K562 (cell line): ENCODE data around the gene OPRL1. TPM values are rescaled to one million over a fixed set of nuclear protein-coding genes. Genes with fewer than 3 reads are reported as not detected.

Experiments used
- FOXA1 ChIP-seq: fragments of 450-650 bp; IDR thresholded peaks from 2 replicates; pipeline ENCODE4 v1.6.1; 2016; ENCODE audit warnings: mild to moderate bottlenecking, borderline replicate concordance
- KDM2B ChIP-seq: fragments of 250-450 bp; sonication (Bioruptor Pico); IDR thresholded peaks from 2 replicates; pipeline ENCODE4 v1.8.0; 2021; ENCODE audit warnings: mild to moderate bottlenecking, moderate library complexity
- NCOA2 ChIP-seq, 2 experiments: fragments of 450-650 bp; IDR thresholded peaks; 2 replicates each; pipeline ENCODE4 v1.6.1; 2018; ENCODE audit warnings: mild to moderate bottlenecking in 2 of 2, moderate library complexity in 1 of 2; ENCODE audit not compliant: partially characterized antibody in 2 of 2
- NELFE ChIP-seq: IDR thresholded peaks from 2 replicates; pipeline ENCODE4 v1.6.1; 2011; ENCODE audit warnings: mild to moderate bottlenecking; ENCODE audit not compliant: insufficient read depth, insufficient read length
- SAFB ChIP-seq: fragments of 200-400 bp; formaldehyde crosslinking; IDR thresholded peaks from 2 replicates; pipeline ENCODE4 v1.6.1; 2017; ENCODE audit warnings: low read depth, low read length, borderline replicate concordance
- STAT5B ChIP-seq: fragments of 250-450 bp; sonication (Bioruptor Pico); IDR thresholded peaks from 2 replicates; pipeline ENCODE4 v1.8.0; 2021; ENCODE audit warnings: mild to moderate bottlenecking, inconsistent platforms
- ZNF668 ChIP-seq: fragments of 250-450 bp; sonication (Bioruptor Pico); IDR thresholded peaks from 2 replicates; pipeline ENCODE4 v1.8.0; 2022; ENCODE audit warnings: mild to moderate bottlenecking, inconsistent platforms
- polyA plus RNA-seq, 8 experiments: library from polyadenylated mRNA; depleted of rRNA in 4 of 8; stranded (reverse) in 5 of 8; unstranded in 3 of 8; fragments of >200 nt; fragmentation: Nextera tagmentation in 2 of 8; fragmentation: Illumina TruSeq in 1 of 8; extraction: Ambion mirVana in 2 of 8; extraction: Trizol in 1 of 8; gene quantifications; 2 replicates each; pipeline versions ENCODE4 v1.2.1 to v1.2.3, GENCODE V29; 2011 to 2014; ENCODE audit warnings: inconsistent platforms in 1 of 8, missing spikeins in 1 of 8
- total RNA-seq, 7 experiments: library from RNA; depleted of rRNA in 6 of 7; stranded (reverse); fragments of >200 nt in 6 of 7; fragmentation: Illumina TruSeq in 2 of 7; extraction: Trizol in 2 of 7; gene quantifications; 2 replicates each; pipeline versions ENCODE4 v1.2.1 to v1.2.3, GENCODE V29; 2011 to 2021; ENCODE audit warnings: low replicate concordance in 1 of 7
- TF ChIP-seq, protein P1 (sequence below): fragments of 450-650 bp; formaldehyde crosslinking; IDR thresholded peaks from 2 replicates; pipeline ENCODE4 v1.4.0; 2022; ENCODE audit warnings: missing genetic modification characterization
- TF ChIP-seq, protein P2 (sequence below): fragments of 250-450 bp; sonication (Bioruptor Pico); IDR thresholded peaks from 2 replicates; pipeline ENCODE4 v1.8.0; 2022; ENCODE audit warnings: moderate library complexity, mild to moderate bottlenecking, inconsistent platforms
- TF ChIP-seq, protein P3 (sequence below): fragments of 250-450 bp; sonication (Bioruptor Pico); IDR thresholded peaks from 2 replicates; pipeline ENCODE4 v1.5.0; 2021
- TF ChIP-seq, protein P4 (sequence below): fragments of 200-800 bp; sonication (Bioruptor generic); IDR thresholded peaks from 2 replicates; pipeline ENCODE4 v1.6.1; 2017; ENCODE audit warnings: missing genetic modification characterization, missing compliant biosample characterization
- TF ChIP-seq, protein P5 (sequence below), 2 experiments: fragments of 150-350 bp in 1 of 2; IDR thresholded peaks; 2 replicates each; pipeline ENCODE4 v1.6.1; 2012 to 2016; ENCODE audit warnings: low read depth in 2 of 2, low read length in 2 of 2, mild to moderate bottlenecking in 1 of 2, moderate library complexity in 1 of 2
- TF ChIP-seq, protein P6 (sequence below): fragments of 450-650 bp; formaldehyde crosslinking; IDR thresholded peaks from 2 replicates; pipeline ENCODE4 v1.4.0; 2020; ENCODE audit warnings: mild to moderate bottlenecking, moderate library complexity
- TF ChIP-seq, protein P7 (sequence below): sonication (generic); formaldehyde crosslinking; IDR thresholded peaks from 2 replicates; pipeline ENCODE4 v1.8.1; 2022; ENCODE audit warnings: missing genetic modification reagents

Gene OPRL1
- total and polyA plus RNA-seq, 9 of the 15 experiments (the other 6 are each of a cell fraction or from before 2014, with no cell fraction given) = 0.06 to 0.33 (median 0.11) TPM; not detected in 2

DNA sequence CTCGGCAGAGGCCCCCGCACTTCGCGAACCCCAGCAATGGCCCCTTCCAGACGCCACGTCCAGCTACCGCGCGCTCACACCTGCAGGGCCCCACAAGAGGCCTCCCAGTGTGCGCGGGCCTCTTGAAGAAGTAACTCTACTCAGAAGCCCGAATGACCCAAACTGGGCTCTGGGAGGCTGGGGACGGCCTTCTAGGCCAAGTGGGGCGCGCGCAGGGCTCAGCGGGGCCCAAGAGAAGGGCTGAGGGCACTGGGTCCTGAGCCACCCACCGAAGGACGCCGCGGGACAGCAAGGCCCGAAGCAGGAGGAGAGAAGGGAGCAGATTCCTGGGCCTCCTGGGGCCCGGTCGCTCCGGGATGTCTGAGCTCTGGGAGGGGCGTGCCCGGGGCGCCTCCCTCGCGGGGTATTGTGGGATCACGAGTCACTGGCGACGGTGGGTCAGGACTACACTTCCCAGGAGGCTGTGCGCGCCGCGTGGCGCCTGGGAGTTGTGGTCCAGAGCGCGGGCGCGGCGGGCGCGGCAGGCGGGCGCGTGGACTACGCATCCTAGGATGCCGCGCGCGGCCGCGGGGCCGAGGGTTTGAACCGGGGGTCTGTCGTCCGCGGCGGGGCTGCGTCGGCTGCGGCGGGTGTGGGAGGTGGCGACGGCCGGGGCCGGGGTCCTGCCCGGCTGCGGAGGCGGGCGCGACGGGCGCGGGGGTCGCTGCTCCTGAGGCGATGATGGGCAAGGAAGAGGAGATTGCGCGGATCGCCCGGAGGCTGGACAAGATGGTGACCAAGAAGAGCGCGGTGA lies 17.1 kb upstream of the OPRL1 start, which contains the start of gene TCEA2 (continued):
- TF ChIP-seq, protein P1, sequence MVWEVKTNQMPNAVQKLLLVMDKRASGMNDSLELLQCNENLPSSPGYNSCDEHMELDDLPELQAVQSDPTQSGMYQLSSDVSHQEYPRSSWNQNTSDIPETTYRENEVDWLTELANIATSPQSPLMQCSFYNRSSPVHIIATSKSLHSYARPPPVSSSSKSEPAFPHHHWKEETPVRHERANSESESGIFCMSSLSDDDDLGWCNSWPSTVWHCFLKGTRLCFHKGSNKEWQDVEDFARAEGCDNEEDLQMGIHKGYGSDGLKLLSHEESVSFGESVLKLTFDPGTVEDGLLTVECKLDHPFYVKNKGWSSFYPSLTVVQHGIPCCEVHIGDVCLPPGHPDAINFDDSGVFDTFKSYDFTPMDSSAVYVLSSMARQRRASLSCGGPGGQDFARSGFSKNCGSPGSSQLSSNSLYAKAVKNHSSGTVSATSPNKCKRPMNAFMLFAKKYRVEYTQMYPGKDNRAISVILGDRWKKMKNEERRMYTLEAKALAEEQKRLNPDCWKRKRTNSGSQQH = no peak
- TF ChIP-seq, protein P2, sequence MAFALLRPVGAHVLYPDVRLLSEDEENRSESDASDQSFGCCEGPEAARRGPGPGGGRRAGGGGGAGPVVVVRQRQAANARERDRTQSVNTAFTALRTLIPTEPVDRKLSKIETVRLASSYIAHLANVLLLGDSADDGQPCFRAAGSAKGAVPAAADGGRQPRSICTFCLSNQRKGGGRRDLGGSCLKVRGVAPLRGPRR (CRISPR knock-in tag) = no peak
- no peak for TF ChIP-seq SAFB
- TF ChIP-seq, protein P3, sequence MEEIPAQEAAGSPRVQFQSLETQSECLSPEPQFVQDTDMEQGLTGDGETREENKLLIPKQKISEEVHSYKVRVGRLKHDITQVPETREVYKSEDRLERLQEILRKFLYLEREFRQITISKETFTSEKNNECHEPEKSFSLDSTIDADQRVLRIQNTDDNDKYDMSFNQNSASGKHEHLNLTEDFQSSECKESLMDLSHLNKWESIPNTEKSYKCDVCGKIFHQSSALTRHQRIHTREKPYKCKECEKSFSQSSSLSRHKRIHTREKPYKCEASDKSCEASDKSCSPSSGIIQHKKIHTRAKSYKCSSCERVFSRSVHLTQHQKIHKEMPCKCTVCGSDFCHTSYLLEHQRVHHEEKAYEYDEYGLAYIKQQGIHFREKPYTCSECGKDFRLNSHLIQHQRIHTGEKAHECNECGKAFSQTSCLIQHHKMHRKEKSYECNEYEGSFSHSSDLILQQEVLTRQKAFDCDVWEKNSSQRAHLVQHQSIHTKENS (CRISPR knock-in tag) = no peak
- TF ChIP-seq, protein P4, sequence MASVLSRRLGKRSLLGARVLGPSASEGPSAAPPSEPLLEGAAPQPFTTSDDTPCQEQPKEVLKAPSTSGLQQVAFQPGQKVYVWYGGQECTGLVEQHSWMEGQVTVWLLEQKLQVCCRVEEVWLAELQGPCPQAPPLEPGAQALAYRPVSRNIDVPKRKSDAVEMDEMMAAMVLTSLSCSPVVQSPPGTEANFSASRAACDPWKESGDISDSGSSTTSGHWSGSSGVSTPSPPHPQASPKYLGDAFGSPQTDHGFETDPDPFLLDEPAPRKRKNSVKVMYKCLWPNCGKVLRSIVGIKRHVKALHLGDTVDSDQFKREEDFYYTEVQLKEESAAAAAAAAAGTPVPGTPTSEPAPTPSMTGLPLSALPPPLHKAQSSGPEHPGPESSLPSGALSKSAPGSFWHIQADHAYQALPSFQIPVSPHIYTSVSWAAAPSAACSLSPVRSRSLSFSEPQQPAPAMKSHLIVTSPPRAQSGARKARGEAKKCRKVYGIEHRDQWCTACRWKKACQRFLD (CRISPR knock-in tag) = peak; percentile 98
- no peak for TF ChIP-seq STAT5B
- TF ChIP-seq FOXA1 = no peak
- TF ChIP-seq NELFE = no peak
- no peak for TF ChIP-seq ZNF668
- TF ChIP-seq, protein P5, sequence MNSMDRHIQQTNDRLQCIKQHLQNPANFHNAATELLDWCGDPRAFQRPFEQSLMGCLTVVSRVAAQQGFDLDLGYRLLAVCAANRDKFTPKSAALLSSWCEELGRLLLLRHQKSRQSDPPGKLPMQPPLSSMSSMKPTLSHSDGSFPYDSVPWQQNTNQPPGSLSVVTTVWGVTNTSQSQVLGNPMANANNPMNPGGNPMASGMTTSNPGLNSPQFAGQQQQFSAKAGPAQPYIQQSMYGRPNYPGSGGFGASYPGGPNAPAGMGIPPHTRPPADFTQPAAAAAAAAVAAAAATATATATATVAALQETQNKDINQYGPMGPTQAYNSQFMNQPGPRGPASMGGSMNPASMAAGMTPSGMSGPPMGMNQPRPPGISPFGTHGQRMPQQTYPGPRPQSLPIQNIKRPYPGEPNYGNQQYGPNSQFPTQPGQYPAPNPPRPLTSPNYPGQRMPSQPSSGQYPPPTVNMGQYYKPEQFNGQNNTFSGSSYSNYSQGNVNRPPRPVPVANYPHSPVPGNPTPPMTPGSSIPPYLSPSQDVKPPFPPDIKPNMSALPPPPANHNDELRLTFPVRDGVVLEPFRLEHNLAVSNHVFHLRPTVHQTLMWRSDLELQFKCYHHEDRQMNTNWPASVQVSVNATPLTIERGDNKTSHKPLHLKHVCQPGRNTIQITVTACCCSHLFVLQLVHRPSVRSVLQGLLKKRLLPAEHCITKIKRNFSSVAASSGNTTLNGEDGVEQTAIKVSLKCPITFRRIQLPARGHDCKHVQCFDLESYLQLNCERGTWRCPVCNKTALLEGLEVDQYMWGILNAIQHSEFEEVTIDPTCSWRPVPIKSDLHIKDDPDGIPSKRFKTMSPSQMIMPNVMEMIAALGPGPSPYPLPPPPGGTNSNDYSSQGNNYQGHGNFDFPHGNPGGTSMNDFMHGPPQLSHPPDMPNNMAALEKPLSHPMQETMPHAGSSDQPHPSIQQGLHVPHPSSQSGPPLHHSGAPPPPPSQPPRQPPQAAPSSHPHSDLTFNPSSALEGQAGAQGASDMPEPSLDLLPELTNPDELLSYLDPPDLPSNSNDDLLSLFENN (IDR thresholded peaks at IDR 0.05; ENCODE audit: low read depth in 2 of 2, low read length in 2 of 2) = peak in 1 of 2 experiments; percentile 53; a peak in 1 of 4 replicates
- TF ChIP-seq, protein P6, sequence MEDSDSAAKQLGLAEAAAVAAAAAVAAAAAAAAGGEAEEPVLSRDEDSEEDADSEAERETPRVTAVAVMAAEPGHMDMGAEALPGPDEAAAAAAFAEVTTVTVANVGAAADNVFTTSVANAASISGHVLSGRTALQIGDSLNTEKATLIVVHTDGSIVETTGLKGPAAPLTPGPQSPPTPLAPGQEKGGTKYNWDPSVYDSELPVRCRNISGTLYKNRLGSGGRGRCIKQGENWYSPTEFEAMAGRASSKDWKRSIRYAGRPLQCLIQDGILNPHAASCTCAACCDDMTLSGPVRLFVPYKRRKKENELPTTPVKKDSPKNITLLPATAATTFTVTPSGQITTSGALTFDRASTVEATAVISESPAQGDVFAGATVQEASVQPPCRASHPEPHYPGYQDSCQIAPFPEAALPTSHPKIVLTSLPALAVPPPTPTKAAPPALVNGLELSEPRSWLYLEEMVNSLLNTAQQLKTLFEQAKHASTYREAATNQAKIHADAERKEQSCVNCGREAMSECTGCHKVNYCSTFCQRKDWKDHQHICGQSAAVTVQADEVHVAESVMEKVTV (CRISPR knock-in tag) = no peak
- TF ChIP-seq NCOA2 (IDR thresholded peaks at IDR 0.05; ENCODE audit: partially characterized antibody in 2 of 2) = no peak
- TF ChIP-seq, protein P7, sequence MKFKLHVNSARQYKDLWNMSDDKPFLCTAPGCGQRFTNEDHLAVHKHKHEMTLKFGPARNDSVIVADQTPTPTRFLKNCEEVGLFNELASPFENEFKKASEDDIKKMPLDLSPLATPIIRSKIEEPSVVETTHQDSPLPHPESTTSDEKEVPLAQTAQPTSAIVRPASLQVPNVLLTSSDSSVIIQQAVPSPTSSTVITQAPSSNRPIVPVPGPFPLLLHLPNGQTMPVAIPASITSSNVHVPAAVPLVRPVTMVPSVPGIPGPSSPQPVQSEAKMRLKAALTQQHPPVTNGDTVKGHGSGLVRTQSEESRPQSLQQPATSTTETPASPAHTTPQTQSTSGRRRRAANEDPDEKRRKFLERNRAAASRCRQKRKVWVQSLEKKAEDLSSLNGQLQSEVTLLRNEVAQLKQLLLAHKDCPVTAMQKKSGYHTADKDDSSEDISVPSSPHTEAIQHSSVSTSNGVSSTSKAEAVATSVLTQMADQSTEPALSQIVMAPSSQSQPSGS (CRISPR knock-in tag) = no peak
- TF ChIP-seq KDM2B (CRISPR knock-in tag) = no peak
